HG03558 (cell line): ENCODE results near the gene EPHB1.
"Not testable (repeated sequence)": the region's sequence is repeated elsewhere in the genome, so short reads cannot be mapped to it uniquely, and the experiment has no call there.

ENCODE experiments used
- ATAC-seq: cut with Tn5 transposase; IDR thresholded peaks from one replicate; pipeline ENCODE4 v1.9.1; 2021; ENCODE audit warnings: moderate number of reproducible peaks; ENCODE audit not compliant: unreplicated experiment; ENCODE audit errors: extremely low read depth

Gene EPHB1

GRCh38 chr3:135059580-135059979, 264.5 kb downstream of the EPHB1 start:
- no peak for ATAC-seq

- ATAC-seq, result not testable (repeated sequence)
These were observed 272.0 kb downstream of the EPHB1 start for GRCh38 chr3:135066844-135067727.

- no peak for ATAC-seq
These were observed 273.0 kb downstream of the EPHB1 start for GRCh38 chr3:135068011-135068410.

GRCh38 chr3:135069406-135069805, 274.3 kb downstream of the EPHB1 start:
- ATAC-seq, result no peak

- no peak for ATAC-seq
These were observed 276.4 kb downstream of the EPHB1 start for GRCh38 chr3:135071483-135071882.

- no peak for ATAC-seq
These were observed 277.4 kb downstream of the EPHB1 start for GRCh38 chr3:135072431-135072830.

- ATAC-seq, result no peak
These were observed 280.1 kb downstream of the EPHB1 start for GRCh38 chr3:135075157-135075556.

GRCh38 chr3:135076341-135076740, 281.3 kb downstream of the EPHB1 start:
- no peak for ATAC-seq

GRCh38 chr3:135077186-135077585, 282.1 kb downstream of the EPHB1 start:
- no peak for ATAC-seq

- ATAC-seq, result no peak
These were observed 283.2 kb downstream of the EPHB1 start for GRCh38 chr3:135078283-135078682.

- ATAC-seq, result no peak
These were observed 284.0 kb downstream of the EPHB1 start for GRCh38 chr3:135079095-135079494.

GRCh38 chr3:135081451-135081850, 286.4 kb downstream of the EPHB1 start:
- no peak for ATAC-seq

- no peak for ATAC-seq
These were observed 286.9 kb downstream of the EPHB1 start for GRCh38 chr3:135081856-135082434.

- no peak for ATAC-seq
These were observed 287.6 kb downstream of the EPHB1 start for GRCh38 chr3:135082706-135083105.

- no peak for ATAC-seq
These were observed 288.1 kb downstream of the EPHB1 start for GRCh38 chr3:135083179-135083578.

- ATAC-seq, result no peak
These were observed 288.7 kb downstream of the EPHB1 start for GRCh38 chr3:135083756-135084155.

GRCh38 chr3:135084405-135084804, 289.3 kb downstream of the EPHB1 start:
- ATAC-seq, result no peak

GRCh38 chr3:135084976-135085375, 289.9 kb downstream of the EPHB1 start:
- ATAC-seq, result no peak

- no peak for ATAC-seq
These were observed 290.8 kb downstream of the EPHB1 start for GRCh38 chr3:135085652-135086436.

- no peak for ATAC-seq
These were observed 292.7 kb downstream of the EPHB1 start for GRCh38 chr3:135087782-135088181.

- no peak for ATAC-seq
These were observed 294.4 kb downstream of the EPHB1 start for GRCh38 chr3:135089451-135089850.
